GM12878 (cell line): ENCODE data around the gene ANKRD13B. TPM values are rescaled to one million over a fixed set of nuclear protein-coding genes. Genes with fewer than 3 reads are reported as not detected.

Experiments used
- ASH2L ChIP-seq: fragments of 300-600, 200-600 bp; sonication (generic); IDR thresholded peaks from 2 replicates; pipeline ENCODE4 v1.6.1; 2017; ENCODE audit warnings: low read depth, mild to moderate bottlenecking, borderline replicate concordance
- ATF7 ChIP-seq: fragments of 450-650 bp; IDR thresholded peaks from 2 replicates; pipeline ENCODE4 v1.6.1; 2016; ENCODE audit warnings: low read depth, mild to moderate bottlenecking
- CHD1 ChIP-seq: IDR thresholded peaks from 2 replicates; pipeline ENCODE4 v1.6.1; 2012; ENCODE audit warnings: low read depth, low read length, improper control_type of control experiment
- LARP7 ChIP-seq: fragments of 450-650 bp; IDR thresholded peaks from 2 replicates; pipeline ENCODE4 v1.6.1; 2017; ENCODE audit warnings: mild to moderate bottlenecking
- MYB ChIP-seq: fragments of 150-350 bp; IDR thresholded peaks from 2 replicates; pipeline ENCODE4 v1.6.1; 2014; ENCODE audit warnings: mild to moderate bottlenecking, low read depth, low read length, borderline replicate concordance
- NFXL1 ChIP-seq: fragments of 450-650 bp; IDR thresholded peaks from 2 replicates; pipeline ENCODE4 v1.6.1; 2017; ENCODE audit warnings: antibody characterized with exemption, mild to moderate bottlenecking, borderline replicate concordance
- NR2C2 ChIP-seq: IDR thresholded peaks from 2 replicates; pipeline ENCODE4 v1.6.1; 2011; ENCODE audit warnings: borderline replicate concordance, low read depth; ENCODE audit not compliant: control insufficient read depth, insufficient read length
- NR2F1 ChIP-seq: fragments of 450-650 bp; conservative IDR thresholded peaks from 2 replicates; pipeline ENCODE4 v1.6.1; 2017; ENCODE audit warnings: mild to moderate bottlenecking
- POLR2AphosphoS5 ChIP-seq: IDR thresholded peaks from 2 replicates; pipeline ENCODE4 v1.6.1; 2011; ENCODE audit warnings: mild to moderate bottlenecking, low read length, inconsistent platforms
- PRDM15 ChIP-seq: fragments of 450-650 bp; formaldehyde crosslinking; IDR thresholded peaks from 2 replicates; pipeline ENCODE4 v1.4.0; 2020; ENCODE audit warnings: mild to moderate bottlenecking, moderate library complexity
- RAD51 ChIP-seq: fragments of 450-650 bp; IDR thresholded peaks from 2 replicates; pipeline ENCODE4 v1.6.1; 2016; ENCODE audit warnings: moderate library complexity, mild to moderate bottlenecking, inconsistent platforms
- RB1 ChIP-seq: fragments of 450-650 bp; formaldehyde crosslinking; IDR thresholded peaks from 2 replicates; pipeline ENCODE4 v1.6.1; 2017; ENCODE audit warnings: mild to moderate bottlenecking, borderline replicate concordance
- SPI1 ChIP-seq: IDR thresholded peaks from 2 replicates; pipeline ENCODE4 v1.6.1; 2011; ENCODE audit warnings: low read depth, mild to moderate bottlenecking, low read length, moderate library complexity, borderline replicate concordance; ENCODE audit not compliant: insufficient read depth
- TCF7 ChIP-seq: IDR thresholded peaks from 2 replicates; pipeline ENCODE4 v1.6.1; 2014; ENCODE audit warnings: antibody characterized with exemption, borderline replicate concordance
- ZNF24 ChIP-seq: fragments of 450-650 bp; IDR thresholded peaks from 2 replicates; pipeline ENCODE4 v1.6.1; 2017; ENCODE audit warnings: antibody characterized with exemption, mild to moderate bottlenecking
- polyA plus RNA-seq, 11 experiments: library from polyadenylated mRNA; depleted of rRNA in 4 of 11; unstranded in 6 of 11; stranded (reverse) in 5 of 11; fragments of >200 nt; fragmentation: Nextera tagmentation in 4 of 11; fragmentation: Illumina TruSeq in 1 of 11; extraction: Ambion mirVana in 4 of 11; extraction: Trizol in 1 of 11; gene quantifications; 1 replicate in 1 of 11; 2 replicates in 10 of 11; pipeline versions ENCODE4 v1.2.1 to v1.2.3, GENCODE V29; 2011 to 2016; ENCODE audit warnings: inconsistent platforms in 2 of 11, missing spikeins in 2 of 11, low read depth in 1 of 11
- total RNA-seq, 4 experiments: library from RNA; depleted of rRNA in 3 of 4; stranded (reverse); fragments of >200 nt in 3 of 4; fragmentation: Illumina TruSeq in 1 of 4; extraction: Trizol in 1 of 4; gene quantifications; 2 replicates each; pipeline versions ENCODE4 v1.2.1 to v1.2.3, GENCODE V29; 2013 to 2021
- TF ChIP-seq, protein P1 (sequence below): fragments of 150-350 bp; IDR thresholded peaks from 2 replicates; pipeline ENCODE4 v1.6.1; 2014; ENCODE audit warnings: mild to moderate bottlenecking, low read depth, low read length
- TF ChIP-seq, protein P2 (sequence below): fragments of 450-650 bp; IDR thresholded peaks from 2 replicates; pipeline ENCODE4 v1.6.1; 2017; ENCODE audit warnings: mild to moderate bottlenecking, moderate library complexity
- TF ChIP-seq, protein P3 (sequence below): fragments of 450-650 bp; IDR thresholded peaks from 2 replicates; pipeline ENCODE4 v1.6.1; 2017; ENCODE audit warnings: mild to moderate bottlenecking, low read depth, inconsistent platforms; ENCODE audit not compliant: poor library complexity, severe bottlenecking

Gene ANKRD13B
- total and polyA plus RNA-seq, 10 of the 15 experiments (the other 5 are each of a cell fraction or from before 2014, with no cell fraction given) = 0.18 to 15.0 (median 2.8) TPM

GRCh38 chr17:29568331-29569244 is 24.3 kb upstream of the ANKRD13B start, which contains the start of gene TP53I13 (continued):
- TF ChIP-seq RAD51 = no peak
- TF ChIP-seq NR2C2 = no peak
- TF ChIP-seq ATF7 = no peak
- no peak for TF ChIP-seq MYB
- no peak for TF ChIP-seq NFXL1
- TF ChIP-seq, protein P1, sequence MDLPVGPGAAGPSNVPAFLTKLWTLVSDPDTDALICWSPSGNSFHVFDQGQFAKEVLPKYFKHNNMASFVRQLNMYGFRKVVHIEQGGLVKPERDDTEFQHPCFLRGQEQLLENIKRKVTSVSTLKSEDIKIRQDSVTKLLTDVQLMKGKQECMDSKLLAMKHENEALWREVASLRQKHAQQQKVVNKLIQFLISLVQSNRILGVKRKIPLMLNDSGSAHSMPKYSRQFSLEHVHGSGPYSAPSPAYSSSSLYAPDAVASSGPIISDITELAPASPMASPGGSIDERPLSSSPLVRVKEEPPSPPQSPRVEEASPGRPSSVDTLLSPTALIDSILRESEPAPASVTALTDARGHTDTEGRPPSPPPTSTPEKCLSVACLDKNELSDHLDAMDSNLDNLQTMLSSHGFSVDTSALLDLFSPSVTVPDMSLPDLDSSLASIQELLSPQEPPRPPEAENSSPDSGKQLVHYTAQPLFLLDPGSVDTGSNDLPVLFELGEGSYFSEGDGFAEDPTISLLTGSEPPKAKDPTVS = no peak
- no peak for TF ChIP-seq CHD1
- TF ChIP-seq PRDM15 = no peak
- TF ChIP-seq POLR2AphosphoS5 = peak; percentile 68
- TF ChIP-seq TCF7 = no peak
- TF ChIP-seq ASH2L = no peak
- peak; percentile 51; the same call in 1 of the 2 replicates for TF ChIP-seq NR2F1
- no peak for TF ChIP-seq ZNF24
- peak; percentile 36; the same call in 1 of the 2 replicates for TF ChIP-seq LARP7
- TF ChIP-seq RB1 = no peak
- no peak for TF ChIP-seq SPI1
- TF ChIP-seq, protein P2, sequence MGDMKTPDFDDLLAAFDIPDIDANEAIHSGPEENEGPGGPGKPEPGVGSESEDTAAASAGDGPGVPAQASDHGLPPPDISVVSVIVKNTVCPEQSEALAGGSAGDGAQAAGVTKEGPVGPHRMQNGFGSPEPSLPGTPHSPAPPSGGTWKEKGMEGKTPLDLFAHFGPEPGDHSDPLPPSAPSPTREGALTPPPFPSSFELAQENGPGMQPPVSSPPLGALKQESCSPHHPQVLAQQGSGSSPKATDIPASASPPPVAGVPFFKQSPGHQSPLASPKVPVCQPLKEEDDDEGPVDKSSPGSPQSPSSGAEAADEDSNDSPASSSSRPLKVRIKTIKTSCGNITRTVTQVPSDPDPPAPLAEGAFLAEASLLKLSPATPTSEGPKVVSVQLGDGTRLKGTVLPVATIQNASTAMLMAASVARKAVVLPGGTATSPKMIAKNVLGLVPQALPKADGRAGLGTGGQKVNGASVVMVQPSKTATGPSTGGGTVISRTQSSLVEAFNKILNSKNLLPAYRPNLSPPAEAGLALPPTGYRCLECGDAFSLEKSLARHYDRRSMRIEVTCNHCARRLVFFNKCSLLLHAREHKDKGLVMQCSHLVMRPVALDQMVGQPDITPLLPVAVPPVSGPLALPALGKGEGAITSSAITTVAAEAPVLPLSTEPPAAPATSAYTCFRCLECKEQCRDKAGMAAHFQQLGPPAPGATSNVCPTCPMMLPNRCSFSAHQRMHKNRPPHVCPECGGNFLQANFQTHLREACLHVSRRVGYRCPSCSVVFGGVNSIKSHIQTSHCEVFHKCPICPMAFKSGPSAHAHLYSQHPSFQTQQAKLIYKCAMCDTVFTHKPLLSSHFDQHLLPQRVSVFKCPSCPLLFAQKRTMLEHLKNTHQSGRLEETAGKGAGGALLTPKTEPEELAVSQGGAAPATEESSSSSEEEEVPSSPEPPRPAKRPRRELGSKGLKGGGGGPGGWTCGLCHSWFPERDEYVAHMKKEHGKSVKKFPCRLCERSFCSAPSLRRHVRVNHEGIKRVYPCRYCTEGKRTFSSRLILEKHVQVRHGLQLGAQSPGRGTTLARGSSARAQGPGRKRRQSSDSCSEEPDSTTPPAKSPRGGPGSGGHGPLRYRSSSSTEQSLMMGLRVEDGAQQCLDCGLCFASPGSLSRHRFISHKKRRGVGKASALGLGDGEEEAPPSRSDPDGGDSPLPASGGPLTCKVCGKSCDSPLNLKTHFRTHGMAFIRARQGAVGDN = no peak
- TF ChIP-seq, protein P3, sequence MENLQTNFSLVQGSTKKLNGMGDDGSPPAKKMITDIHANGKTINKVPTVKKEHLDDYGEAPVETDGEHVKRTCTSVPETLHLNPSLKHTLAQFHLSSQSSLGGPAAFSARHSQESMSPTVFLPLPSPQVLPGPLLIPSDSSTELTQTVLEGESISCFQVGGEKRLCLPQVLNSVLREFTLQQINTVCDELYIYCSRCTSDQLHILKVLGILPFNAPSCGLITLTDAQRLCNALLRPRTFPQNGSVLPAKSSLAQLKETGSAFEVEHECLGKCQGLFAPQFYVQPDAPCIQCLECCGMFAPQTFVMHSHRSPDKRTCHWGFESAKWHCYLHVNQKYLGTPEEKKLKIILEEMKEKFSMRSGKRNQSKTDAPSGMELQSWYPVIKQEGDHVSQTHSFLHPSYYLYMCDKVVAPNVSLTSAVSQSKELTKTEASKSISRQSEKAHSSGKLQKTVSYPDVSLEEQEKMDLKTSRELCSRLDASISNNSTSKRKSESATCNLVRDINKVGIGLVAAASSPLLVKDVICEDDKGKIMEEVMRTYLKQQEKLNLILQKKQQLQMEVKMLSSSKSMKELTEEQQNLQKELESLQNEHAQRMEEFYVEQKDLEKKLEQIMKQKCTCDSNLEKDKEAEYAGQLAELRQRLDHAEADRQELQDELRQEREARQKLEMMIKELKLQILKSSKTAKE = no peak
